Activated CD4-positive, alpha-beta T cell treated with anti-CD3 and anti-CD28 coated beads for 36 hours (primary cell): Measurements from ENCODE around the gene PIN1. TPM values are rescaled to one million over a fixed set of nuclear protein-coding genes. Genes with fewer than 3 reads are reported as not detected.
"Not testable (repeated sequence)": the region's sequence is repeated elsewhere in the genome, so short reads cannot be mapped to it uniquely, and the experiment has no call there.

Experiments used
- ATAC-seq: fragments of 200-7000 bp; cut with Tn5 transposase; one replicate; pipeline ENCODE4 v1.10.0; 2021; ENCODE audit warnings: mild to moderate bottlenecking, moderate library complexity
- CTCF ChIA-PET: fragments of 350-600 bp; sonication (Branson Sonifier 250); formaldehyde crosslinking; loops from one replicate; lab custom pipeline; 2021; ENCODE audit warnings: antibody characterized with exemption; lab: Charles Lee
- POLR2A ChIA-PET: fragments of 350-600 bp; sonication (Branson Sonifier 250); formaldehyde crosslinking; loops from one replicate; lab custom pipeline; 2021; ENCODE audit warnings: antibody characterized with exemption, inconsistent platforms; lab: Charles Lee
- DNase-seq: peaks from one replicate; pipeline ENCODE4 v3.0.0-alpha.2; 2020
- H3K27ac Mint-ChIP-seq: one replicate; pipeline ENCODE4 v1.8.0; 2021; ENCODE audit warnings: mixed read lengths
- H3K27me3 Mint-ChIP-seq: one replicate; pipeline ENCODE4 v1.8.0; 2021; ENCODE audit warnings: mixed read lengths
- H3K36me3 Mint-ChIP-seq: one replicate; pipeline ENCODE4 v1.8.0; 2021; ENCODE audit warnings: low read depth, mixed read lengths
- H3K4me1 Mint-ChIP-seq: one replicate; pipeline ENCODE4 v1.8.0; 2021; ENCODE audit warnings: mixed read lengths
- H3K4me3 Mint-ChIP-seq: one replicate; pipeline ENCODE4 v1.8.0; 2021; ENCODE audit warnings: mild to moderate bottlenecking, moderate library complexity, mixed read lengths
- H3K9me3 Mint-ChIP-seq: one replicate; pipeline ENCODE4 v1.8.0; 2021; ENCODE audit warnings: low read depth, mixed read lengths
- intact Hi-C, 2 experiments: fragments of 100-400 bp; cut with DNase I in 1 of 2; cut with micrococcal nuclease in 1 of 2; formaldehyde crosslinking; loops; one replicate each; pipeline versions ENCODE4 v1.14.2 to v1.15.1; 2022 to 2024; cut with DNase I, micrococcal nuclease
- total RNA-seq, 2 experiments: library from RNA; stranded (reverse); gene quantifications; one replicate each; pipeline ENCODE4 v1.2.3, GENCODE V29; 2021

The PIN1 gene
- total RNA-seq, 2 experiments from 2014 or later, result 70.4 to 74.2 TPM

DNA sequence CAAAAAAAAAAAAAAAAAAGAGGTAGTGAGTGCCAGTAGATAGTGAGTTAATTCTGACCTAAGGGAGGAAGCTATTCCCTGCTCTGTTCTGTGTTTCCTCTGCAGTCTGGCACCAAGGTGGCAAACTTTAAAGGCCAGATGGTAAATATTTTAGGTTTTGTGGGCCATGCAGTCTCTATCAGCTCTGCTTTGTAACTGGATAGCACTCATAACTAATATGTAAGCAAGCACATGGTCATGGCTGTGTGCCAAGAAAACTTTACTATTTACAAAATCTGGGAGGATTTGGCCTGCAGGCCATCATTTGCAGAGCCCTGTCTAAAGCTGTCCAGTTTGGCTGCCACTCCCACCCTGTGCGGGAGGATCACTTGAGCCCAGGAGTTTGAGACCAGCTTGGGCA is 4.3 kb downstream of the PIN1 start:
- no peak overlapping the region for H3K27ac Mint-ChIP-seq
- intact Hi-C loops, result no loop called here
- POLR2A ChIA-PET, result no interaction called here
- ATAC-seq (no peak), DNase-seq (no peak)
- H3K9me3 Mint-ChIP-seq, result no peaks in the 10 kb centered on the region
- no peaks in the 10 kb centered on the region for H3K27me3 Mint-ChIP-seq
- CTCF ChIA-PET, result interaction anchor here (0.5 to 0.8 kb wide), 2 partner anchors 46 to 254 kb away, joined by 3 read pairs; no protein-coding TSS in a partner anchor
- no peak overlapping the region for H3K4me3 Mint-ChIP-seq
- H3K36me3 Mint-ChIP-seq, result peaks cover 45% of the 10 kb centered on the region
- peaks cover 15% of the 10 kb centered on the region for H3K4me1 Mint-ChIP-seq

DNA sequence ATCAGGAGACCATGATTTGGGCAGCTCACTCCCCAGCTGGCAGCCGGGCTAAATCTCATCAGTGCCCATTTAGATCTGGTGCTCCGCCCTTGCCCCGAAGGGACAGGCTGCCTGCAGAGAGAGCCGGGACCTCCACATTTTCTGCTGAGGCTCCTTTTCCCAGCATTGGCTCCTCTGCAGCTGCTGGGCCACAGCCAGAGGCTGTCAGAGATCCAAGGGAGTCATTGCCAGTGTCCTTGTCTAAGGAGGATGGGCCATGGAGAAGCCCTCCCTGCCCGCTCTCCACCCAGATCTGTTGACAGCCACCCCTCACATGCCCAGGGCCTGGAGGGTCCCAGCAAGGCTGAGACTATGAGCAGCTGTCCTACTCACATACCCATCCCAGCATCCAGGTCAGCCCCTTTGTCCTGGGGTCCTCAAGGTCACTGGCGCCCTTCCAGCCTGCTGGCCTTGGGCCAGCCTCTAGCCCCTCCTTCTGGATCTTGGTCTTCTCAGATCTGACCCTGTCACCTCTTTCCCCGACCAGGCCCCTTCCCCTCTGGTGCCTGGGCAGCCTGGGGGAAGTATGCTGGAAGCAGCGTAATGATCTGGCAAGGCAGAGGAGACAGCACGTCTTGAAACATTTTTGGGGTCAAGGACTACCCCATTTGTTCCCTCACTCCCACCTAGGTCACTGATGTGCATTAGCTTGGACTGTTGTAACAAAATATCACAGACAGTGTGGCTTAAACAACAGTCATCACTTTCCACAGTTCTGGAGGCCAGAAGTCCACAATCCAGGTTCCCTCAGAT is 7.9 kb downstream of the PIN1 start:
- Mint-ChIP-seq H3K27ac (no peak overlapping the region), H3K27me3 (no peaks in the 10 kb centered on the region), H3K36me3 (peaks cover 55% of the 10 kb centered on the region), H3K4me1 (peaks cover 16% of the 10 kb centered on the region), H3K9me3 (no peaks in the 10 kb centered on the region), H3K4me3 (no peak overlapping the region)
- intact Hi-C loops, result no loop called here
- ChIA-PET CTCF (no interaction called here), POLR2A (no interaction called here)
- no peak for ATAC-seq
- no peak for DNase-seq

DNA sequence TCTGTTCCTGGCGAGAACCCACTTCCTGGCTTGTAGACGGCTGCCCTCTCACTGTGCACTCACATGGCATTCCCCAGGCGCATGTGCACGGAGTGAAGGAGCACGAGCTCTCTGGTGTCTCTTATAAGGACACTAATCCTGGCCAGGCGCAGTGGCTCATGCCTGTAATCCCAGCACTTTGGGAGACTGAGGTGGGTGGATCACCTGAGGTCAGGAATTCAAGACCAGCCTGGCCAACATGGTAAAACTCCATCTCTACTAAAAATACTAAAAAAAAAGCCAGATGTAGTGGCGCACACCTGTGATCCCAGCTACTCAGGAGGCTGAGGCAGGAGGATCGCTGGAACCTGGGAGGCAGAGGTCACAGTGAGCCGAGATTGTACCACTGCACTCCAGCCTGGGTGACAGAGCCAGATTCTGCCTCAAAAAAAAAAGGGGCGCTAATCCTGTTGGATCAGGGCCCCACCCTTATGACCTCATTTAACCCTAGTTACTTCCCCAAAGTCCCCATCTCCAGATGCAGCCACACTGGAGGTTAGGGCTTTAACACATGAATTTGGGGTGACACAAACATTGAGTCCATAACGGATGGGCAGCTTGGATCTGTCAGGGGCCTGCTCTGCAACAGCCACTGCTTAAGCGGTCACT is 8.6 kb downstream of the PIN1 start:
- DNase-seq, CTCF ChIA-PET, intact Hi-C loops, H3K9me3 Mint-ChIP-seq, ATAC-seq, H3K4me3 Mint-ChIP-seq, H3K27me3 Mint-ChIP-seq, POLR2A ChIA-PET, H3K27ac Mint-ChIP-seq: not testable (repeated sequence)
- H3K4me1 Mint-ChIP-seq, result peaks cover 14% of the 10 kb centered on the region
- H3K36me3 Mint-ChIP-seq, result peaks cover 54% of the 10 kb centered on the region

DNA sequence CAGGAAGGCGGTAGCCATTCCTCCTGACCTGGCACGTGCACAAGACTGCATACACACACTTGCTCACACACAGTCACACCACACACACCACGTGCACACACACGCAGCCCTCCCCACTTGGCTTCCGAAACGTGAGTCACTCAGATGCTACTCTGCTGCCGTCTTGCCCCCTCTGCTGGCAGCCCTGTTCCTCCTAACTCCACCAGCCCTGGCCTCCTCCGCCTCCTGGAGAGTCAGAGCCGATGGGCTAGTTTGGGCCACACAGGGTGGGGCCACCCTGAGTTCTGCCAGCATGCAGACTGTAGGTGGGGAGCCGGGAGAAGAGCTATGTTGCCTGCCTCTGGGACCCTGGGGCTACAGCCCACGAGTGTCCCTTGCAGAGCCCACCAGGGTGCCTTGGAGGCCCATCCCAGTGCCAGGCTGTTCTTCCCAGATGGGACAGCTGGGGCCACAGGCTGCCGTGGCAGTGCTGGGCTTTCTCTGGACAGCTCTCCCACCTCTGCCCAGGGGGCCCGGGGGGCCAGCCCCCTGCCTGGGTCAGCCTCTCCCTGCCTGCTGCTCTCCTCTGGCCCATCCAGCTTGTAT is 12.1 kb downstream of the PIN1 start:
- CTCF ChIA-PET, result no interaction called here
- Mint-ChIP-seq H3K36me3 (peaks cover 30% of the 10 kb centered on the region), H3K4me3 (no peak overlapping the region), H3K9me3 (no peaks in the 10 kb centered on the region), H3K27ac (peak overlapping the region; percentile 39), H3K27me3 (no peaks in the 10 kb centered on the region), H3K4me1 (peaks cover 14% of the 10 kb centered on the region)
- intact Hi-C loops, result loop anchor here in 1 of 2 experiments (5.0 kb wide), 1 partner anchor 65 kb away; no protein-coding TSS in a partner anchor
- POLR2A ChIA-PET, result interaction anchor here (0.5 kb wide), 1 partner anchor 19 kb away, joined by 3 read pairs; no protein-coding TSS in a partner anchor
- DNase-seq (peak; percentile 84), ATAC-seq (peak; percentile 93)

DNA sequence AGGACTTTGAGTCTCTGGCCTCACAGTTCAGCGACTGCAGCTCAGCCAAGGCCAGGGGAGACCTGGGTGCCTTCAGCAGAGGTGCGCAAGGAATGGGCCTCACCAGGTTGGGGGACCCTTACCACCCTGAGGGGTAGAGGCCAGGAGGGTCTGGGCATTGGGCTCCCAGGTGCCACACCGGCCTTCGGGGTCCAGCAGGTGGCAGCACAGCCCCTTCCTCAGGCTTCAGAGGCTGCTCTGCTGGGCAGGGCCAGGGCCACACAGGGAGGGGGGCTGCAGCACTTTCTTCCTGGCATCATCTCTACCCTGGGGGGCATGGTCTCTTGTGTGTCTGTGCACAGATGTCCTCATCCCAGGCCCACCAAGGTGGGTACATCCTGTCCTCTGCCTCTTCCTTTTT is 12.9 kb downstream of the PIN1 start:
- ChIA-PET POLR2A (no interaction called here), CTCF (no interaction called here)
- peak; percentile 34 for ATAC-seq
- peak; percentile 66 for DNase-seq
- Mint-ChIP-seq H3K4me3 (no peak overlapping the region), H3K9me3 (no peaks in the 10 kb centered on the region), H3K27ac (no peak overlapping the region), H3K4me1 (peaks cover 19% of the 10 kb centered on the region), H3K27me3 (no peaks in the 10 kb centered on the region), H3K36me3 (peaks cover 22% of the 10 kb centered on the region)
- intact Hi-C loops, result loop anchor here (1.0 to 5.0 kb wide), 2 partner anchors 64 to 66 kb away; no protein-coding TSS in a partner anchor

DNA sequence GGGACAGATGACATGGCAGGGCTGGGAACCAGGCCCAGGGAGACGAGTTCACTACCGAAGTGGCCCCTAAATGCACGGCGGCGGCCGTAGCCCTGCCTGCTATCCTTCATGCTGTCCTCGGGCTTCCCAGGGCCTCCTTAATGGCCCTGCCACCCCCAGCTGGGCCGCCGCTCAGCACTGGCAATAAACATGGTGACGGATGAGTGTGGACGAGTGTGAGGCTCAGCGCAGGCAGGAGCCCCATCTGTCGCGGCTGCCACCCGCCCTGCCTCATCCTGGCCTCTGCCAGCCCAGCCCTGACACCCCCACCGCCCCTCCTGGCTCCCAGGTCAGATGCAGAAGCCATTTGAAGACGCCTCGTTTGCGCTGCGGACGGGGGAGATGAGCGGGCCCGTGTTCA is 13.6 kb downstream of the PIN1 start:
- H3K4me3 Mint-ChIP-seq, result no peak overlapping the region
- H3K9me3 Mint-ChIP-seq, result no peaks in the 10 kb centered on the region
- CTCF ChIA-PET, result no interaction called here
- no peak for DNase-seq
- peaks cover 16% of the 10 kb centered on the region for H3K36me3 Mint-ChIP-seq
- H3K27ac Mint-ChIP-seq, result no peak overlapping the region
- ATAC-seq, result no peak
- H3K27me3 Mint-ChIP-seq, result no peaks in the 10 kb centered on the region
- intact Hi-C loops, result loop anchor here (1.0 to 5.0 kb wide), 2 partner anchors 64 to 66 kb away; no protein-coding TSS in a partner anchor
- POLR2A ChIA-PET, result no interaction called here
- H3K4me1 Mint-ChIP-seq, result peaks cover 25% of the 10 kb centered on the region

DNA sequence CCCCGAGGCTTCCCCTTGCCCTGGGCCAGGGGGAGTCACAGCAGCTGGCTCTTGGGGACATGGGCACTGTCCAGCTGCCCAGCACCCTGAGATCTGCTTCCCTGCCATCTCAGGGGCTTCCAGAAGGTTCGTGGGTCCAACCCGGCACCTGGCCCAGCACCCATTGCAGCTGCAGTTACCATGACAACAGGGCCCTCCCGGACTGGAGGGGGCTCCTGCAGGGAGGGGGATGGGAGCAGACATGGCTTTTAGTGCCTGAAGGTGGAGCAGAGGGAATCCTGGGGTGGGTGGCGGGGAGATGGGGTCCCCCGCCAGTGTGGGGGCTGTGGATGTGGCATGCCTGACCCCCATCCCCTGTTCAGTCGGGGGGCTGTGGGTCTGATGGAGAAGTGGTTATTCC is 14.7 kb downstream of the PIN1 start:
- H3K4me1 Mint-ChIP-seq, result peaks cover 31% of the 10 kb centered on the region
- POLR2A ChIA-PET, result no interaction called here
- ATAC-seq, result no peak
- no peak overlapping the region for H3K27ac Mint-ChIP-seq
- H3K36me3 Mint-ChIP-seq, result peaks cover 10% of the 10 kb centered on the region
- DNase-seq, result no peak
- H3K27me3 Mint-ChIP-seq, result no peaks in the 10 kb centered on the region
- no peak overlapping the region for H3K4me3 Mint-ChIP-seq
- H3K9me3 Mint-ChIP-seq, result no peaks in the 10 kb centered on the region
- intact Hi-C loops, result loop anchor here in 1 of 2 experiments (5.0 kb wide), 1 partner anchor 63 kb away; no protein-coding TSS in a partner anchor
- CTCF ChIA-PET, result no interaction called here

DNA sequence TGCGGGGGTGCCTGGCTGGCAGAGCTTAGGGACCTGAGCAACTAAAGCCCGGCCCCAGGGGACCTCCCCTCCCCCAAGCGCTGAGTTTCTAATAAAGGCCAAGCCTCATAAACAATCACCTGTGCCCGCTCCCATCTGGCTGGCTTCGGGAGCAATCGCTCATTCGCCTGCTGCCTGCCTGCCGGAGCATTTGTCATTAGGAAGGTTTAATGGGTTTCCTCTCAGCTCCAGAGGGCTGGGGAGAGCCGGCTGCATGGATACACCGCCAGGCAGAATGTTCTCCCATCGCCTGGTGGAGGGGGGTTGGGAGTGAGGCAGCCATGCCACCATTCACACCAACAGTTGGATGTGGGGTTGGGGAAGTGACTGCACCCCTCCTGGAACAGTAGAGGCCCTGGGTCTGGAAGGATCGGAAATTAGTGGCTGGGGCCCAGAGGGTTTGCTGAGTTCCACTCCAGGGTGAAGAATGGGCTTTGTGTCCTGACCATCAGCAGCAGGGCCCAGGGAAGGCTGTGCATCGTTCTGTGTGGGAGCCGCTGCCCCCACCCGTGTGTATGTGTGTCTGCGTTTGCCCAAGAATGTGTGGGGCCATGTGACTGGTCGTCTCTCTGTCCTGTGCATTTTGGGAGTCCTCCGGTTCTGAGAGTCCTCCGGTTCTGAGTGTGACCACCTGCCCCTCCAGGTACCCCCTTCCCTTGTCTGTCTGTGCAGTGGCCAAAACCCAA is 15.3 kb downstream of the PIN1 start:
- no peak for ATAC-seq
- no peak overlapping the region for H3K4me3 Mint-ChIP-seq
- DNase-seq, result no peak
- ChIA-PET CTCF (no interaction called here), POLR2A (no interaction called here)
- intact Hi-C loops, result no loop called here
- H3K4me1 Mint-ChIP-seq, result peaks cover 31% of the 10 kb centered on the region
- no peak overlapping the region for H3K27ac Mint-ChIP-seq
- H3K9me3 Mint-ChIP-seq, result no peaks in the 10 kb centered on the region
- no peaks in the 10 kb centered on the region for H3K27me3 Mint-ChIP-seq
- H3K36me3 Mint-ChIP-seq, result peaks cover 4% of the 10 kb centered on the region

DNA sequence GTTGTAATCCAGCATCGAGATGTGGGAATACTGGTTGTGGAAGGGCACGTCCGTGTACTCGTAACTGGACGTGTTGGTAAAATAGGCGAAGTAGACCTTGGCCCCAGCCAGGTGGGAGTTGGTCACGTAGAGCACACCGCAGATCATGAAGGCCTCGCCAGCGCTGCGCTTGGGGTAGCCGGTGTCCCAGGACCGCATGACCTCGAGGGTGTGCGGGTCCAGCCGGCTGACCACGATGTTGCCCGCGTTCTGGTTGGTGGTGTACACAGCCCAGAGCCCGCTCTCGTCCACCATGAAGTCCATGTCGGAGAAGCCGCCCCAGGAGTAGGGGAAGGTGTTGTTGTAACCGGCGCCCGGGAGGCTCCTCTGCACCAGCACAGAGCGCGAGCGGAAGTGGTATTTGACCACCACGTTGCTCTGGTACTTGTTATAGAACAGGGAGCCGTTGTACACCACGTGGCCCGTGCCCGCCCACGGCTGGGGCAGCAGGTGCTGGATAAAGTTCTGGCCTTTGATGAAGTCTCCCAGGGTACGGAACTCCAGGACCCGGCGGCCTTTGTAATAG is 19.2 kb downstream of the PIN1 start:
- Mint-ChIP-seq H3K4me3 (no peak overlapping the region), H3K9me3 (no peaks in the 10 kb centered on the region), H3K27me3 (no peaks in the 10 kb centered on the region), H3K36me3 (peaks cover 2% of the 10 kb centered on the region), H3K4me1 (peaks cover 50% of the 10 kb centered on the region), H3K27ac (no peak overlapping the region)
- ChIA-PET POLR2A (no interaction called here), CTCF (no interaction called here)
- intact Hi-C loops, result no loop called here
- DNase-seq (no peak), ATAC-seq (no peak)

DNA sequence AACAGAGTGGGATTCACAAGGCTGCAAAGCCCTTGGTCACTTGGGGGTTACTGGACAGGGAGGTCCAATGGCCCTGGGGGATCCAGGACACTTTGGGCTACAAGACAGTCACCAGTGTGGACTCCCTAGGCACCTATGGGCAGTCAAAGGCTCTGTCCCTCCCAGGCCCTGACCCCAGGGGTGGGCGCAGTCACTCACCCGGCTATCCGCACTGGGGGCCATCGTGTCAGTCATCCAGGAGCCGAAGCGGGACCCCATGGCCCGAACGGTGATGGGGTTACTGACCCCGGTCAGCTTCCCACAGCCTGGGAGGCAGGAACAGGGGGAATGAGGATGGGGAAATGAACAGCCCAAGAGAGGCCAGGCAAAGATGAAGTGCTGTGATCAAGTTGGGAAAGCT is 21.5 kb downstream of the PIN1 start:
- Mint-ChIP-seq H3K27ac (peak overlapping the region; percentile 82), H3K4me1 (peaks cover 67% of the 10 kb centered on the region), H3K36me3 (peaks cover 2% of the 10 kb centered on the region), H3K9me3 (no peaks in the 10 kb centered on the region), H3K27me3 (no peaks in the 10 kb centered on the region), H3K4me3 (no peak overlapping the region)
- no peak for ATAC-seq
- POLR2A ChIA-PET, result no interaction called here
- intact Hi-C loops, result no loop called here
- no peak for DNase-seq
- CTCF ChIA-PET, result no interaction called here
